Subcutaneous adipose tissue (tissue), 4 donors: ENCODE results near the gene SPEM1. TPM values are rescaled to one million over a fixed set of nuclear protein-coding genes. Genes with fewer than 3 reads are reported as not detected.

Experiments used
- total RNA-seq, 4 donors: library from RNA; depleted of rRNA; stranded (reverse); fragments of >200 nt; gene quantifications; one replicate each; pipeline ENCODE4 v1.1.0, GENCODE V29; 2016
- TF ChIP-seq, protein P1 (sequence below): fragments of 450-650 bp; IDR thresholded peaks from one replicate; pipeline ENCODE4 v1.5.1; 2016; ENCODE audit warnings: low read depth, mild to moderate bottlenecking, control low read depth, antibody characterized with exemption, moderate library complexity

The SPEM1 gene
- total RNA-seq, 4 donors from 2014 or later: not detected

DNA sequence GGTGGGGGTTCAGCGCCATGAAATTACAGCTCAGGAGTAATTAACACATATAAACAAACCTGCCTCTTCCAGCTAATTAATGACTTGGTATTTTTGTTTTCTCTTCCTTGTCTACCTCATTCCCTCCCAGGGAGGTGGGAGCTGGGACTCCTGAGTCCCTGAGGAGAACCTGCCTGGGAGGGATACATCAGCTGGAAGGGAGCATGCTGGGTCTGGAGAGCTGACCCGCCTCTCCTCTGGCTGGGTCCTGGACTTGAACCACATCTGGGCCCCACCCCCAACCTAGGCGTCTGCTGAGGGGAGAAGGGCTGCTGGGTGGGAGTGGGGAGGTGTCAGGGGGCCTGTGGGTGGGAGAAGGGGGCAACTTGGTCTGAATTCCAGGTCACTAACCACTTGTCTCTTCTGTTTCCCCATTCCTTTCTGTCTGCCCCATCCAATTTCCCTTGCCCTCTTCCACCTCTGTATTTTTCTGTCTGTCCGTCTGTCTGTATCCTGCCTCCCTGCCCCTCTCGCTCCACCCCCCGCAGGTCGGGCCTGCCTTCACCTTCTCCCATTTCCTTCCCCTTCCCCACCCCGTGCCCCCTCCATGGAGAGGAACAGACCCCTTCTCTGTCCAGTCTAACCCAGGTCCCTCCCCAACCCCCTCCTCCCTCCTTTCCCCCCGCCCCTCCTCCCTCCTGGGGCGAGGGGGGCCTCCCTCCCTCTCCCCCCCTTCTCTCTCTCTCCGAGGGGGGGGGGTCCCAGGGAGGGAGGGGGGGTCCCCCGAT lies 12.5 kb upstream of the SPEM1 start, which contains the start of gene NLGN2:
Gene NLGN2, plus strand, starts transcription at position 361 of the 767 bp plus-strand sequence. CDS start 411 bp downstream, outside the sequence.
- TF ChIP-seq, protein P1, sequence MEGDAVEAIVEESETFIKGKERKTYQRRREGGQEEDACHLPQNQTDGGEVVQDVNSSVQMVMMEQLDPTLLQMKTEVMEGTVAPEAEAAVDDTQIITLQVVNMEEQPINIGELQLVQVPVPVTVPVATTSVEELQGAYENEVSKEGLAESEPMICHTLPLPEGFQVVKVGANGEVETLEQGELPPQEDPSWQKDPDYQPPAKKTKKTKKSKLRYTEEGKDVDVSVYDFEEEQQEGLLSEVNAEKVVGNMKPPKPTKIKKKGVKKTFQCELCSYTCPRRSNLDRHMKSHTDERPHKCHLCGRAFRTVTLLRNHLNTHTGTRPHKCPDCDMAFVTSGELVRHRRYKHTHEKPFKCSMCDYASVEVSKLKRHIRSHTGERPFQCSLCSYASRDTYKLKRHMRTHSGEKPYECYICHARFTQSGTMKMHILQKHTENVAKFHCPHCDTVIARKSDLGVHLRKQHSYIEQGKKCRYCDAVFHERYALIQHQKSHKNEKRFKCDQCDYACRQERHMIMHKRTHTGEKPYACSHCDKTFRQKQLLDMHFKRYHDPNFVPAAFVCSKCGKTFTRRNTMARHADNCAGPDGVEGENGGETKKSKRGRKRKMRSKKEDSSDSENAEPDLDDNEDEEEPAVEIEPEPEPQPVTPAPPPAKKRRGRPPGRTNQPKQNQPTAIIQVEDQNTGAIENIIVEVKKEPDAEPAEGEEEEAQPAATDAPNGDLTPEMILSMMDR: no peak

DNA sequence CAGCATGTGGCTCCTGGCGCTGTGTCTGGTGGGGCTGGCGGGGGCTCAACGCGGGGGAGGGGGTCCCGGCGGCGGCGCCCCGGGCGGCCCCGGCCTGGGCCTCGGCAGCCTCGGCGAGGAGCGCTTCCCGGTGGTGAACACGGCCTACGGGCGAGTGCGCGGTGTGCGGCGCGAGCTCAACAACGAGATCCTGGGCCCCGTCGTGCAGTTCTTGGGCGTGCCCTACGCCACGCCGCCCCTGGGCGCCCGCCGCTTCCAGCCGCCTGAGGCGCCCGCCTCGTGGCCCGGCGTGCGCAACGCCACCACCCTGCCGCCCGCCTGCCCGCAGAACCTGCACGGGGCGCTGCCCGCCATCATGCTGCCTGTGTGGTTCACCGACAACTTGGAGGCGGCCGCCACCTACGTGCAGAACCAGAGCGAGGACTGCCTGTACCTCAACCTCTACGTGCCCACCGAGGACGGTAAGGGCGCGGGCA lies 11.8 kb upstream of the SPEM1 start:
- TF ChIP-seq, protein P1: no peak

DNA sequence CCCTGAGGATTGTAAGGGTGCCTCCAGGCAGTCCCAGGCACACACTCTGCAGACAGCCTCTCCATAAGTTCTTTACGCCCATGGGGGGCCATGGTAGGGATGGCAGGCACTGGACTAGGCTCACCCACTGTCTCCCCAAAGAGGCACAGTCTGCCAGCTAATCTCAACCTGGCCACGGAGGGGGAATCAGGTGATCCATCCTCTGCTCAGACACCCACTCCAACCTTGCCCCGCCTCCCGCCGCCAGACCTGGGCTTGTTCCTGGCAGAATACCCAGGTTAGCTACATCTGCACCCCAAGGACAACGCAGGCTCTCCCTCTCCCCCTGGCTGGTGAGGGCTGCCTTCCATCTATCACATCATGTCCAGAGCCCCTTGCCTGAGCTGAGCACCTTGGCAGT lies 11.3 kb upstream of the SPEM1 start:
- TF ChIP-seq, protein P1: no peak

DNA sequence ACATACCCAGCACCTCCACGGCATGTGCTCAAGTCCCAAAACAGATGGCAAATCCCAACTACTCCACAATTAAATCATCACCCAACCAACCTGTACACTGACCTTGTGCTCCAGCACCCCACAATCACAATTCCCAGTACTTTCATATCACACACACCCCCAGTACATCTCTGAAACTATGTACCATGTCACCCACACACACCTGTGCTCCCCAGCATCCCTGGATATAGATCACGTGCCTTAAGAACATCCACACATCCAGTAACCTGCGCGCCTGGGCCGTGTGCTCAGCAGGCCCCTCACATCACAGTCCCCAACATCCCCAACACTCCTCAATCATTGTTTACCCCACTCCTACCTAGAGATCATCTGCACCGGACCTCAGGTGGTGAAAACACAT lies 10.4 kb upstream of the SPEM1 start:
- TF ChIP-seq, protein P1: no peak

DNA sequence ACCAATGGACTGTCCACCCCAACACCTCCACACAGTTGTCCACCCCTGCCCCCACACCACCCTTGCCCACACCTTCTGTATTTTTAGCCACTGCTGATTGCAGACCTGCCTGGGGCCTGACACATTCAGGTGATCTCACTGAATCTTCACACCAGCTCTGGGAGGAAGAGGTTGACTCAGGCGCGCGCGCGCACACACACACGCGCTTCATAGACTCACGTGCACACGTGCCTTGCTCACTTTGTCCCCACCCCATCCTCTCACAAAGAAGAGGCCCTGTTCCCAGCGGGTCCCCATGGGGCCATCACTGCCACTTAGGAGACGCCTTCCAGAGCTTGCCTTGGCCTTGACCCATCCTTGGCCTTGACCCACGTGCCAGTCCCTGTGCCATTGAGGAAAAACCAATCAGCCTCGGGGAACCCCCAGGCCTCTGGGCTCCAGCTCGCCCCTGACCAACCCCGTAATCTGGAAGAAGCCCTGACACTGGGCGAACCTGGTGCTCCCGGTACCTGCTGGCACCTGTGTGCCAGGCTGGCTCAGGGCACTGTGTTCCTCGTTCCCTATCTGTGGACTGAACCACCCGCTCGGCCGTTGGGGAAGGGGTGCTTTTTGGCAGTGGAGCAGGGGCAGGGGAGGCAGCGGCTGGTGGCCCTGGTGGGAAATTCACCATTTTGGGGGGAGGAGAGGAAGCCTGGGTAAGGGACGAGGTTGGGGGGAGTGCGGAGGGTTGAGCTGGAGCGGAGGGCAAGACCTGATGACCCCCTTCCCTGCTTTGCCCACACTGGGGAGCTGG lies 9.3 kb upstream of the SPEM1 start:
- TF ChIP-seq, protein P1: no peak

DNA sequence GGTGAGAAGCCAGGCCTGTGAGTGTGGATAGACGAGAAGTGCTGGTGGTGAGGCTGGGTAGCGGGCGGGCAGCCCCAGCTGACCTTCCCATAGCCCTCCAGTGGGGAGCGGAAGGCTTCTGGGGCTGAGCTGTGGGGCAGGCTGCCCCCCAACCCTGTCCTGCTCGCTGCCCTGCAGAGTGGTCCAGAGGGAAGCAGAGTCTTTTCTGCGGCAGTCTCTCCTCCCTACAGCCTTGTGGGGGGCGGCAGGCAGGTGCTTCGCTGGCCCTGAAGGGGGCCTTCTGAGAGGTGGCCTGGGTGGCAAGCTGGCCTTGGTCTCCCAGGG lies 8.7 kb upstream of the SPEM1 start:
- TF ChIP-seq, protein P1: no peak

DNA sequence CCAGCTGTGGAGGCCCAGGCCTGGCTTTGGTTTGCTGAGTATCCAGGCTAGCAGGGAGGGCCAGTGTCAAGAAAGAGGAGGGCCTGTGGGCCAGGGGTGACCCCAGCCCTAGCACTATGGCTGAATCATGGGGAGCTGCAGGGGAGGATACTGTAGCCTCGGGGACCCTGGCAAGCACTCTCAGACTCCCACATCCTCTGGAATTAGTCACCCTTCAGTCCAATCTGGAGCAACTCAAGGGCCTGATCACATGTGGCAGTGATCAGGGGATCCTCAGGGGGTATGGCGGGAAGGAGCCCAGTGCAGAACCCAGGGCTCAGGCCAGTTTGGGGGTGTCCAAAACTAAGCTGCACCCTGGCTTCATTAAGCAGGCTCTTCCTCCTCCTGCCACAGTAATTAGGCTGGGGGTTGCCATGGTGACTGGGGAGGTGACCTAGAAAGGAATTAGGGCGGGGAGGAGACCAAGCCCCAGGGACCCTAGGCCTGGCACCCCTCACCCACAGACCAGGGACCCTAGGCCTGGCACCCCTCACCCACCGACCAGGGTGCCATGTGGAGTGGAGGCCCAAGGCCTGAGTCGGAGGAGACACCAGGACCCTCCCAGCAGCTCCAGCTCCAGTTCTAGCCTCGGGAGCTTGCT lies 6.7 kb upstream of the SPEM1 start:
- TF ChIP-seq, protein P1: no peak
